ENCODE measurements around the gene NSMCE1. TPM values are rescaled to one million over a fixed set of nuclear protein-coding genes. Genes with fewer than 3 reads are reported as not detected.

NSMCE1 gene
- total RNA-seq, 1 donor from 2014 or later = 35.8 TPM

DNA sequence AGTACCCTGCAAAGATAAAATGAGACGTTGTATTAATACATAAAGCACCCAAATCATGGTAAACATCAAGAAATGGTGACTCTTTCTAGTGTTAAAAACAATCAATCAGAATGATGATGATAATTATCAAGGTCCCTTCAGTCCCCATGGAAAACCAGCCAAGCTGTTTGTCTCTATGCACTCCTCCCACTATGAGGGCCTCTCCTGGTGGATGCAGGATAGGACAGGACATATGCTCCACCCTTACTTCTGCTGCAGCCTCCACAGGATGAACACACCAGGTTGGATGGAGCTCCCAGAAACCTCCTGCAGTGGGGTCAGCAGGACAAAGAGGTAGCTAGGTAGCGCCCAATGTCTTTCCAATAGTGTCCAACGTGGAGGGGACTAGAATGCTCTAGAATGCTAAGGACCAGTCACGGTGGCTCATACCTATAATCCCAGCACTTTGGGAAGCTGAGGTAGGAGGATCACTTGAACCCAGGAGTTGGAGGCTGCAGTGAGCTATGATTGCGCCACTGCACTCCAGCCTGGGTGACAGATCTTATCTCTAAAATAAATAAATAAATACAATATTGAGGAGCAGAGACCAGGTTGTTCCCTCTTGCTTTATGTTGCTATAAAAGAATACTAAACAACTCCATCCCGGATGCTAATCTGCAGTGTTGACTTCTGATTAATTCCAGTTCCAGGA, 75.1 kb downstream of the NSMCE1 start:
- intact Hi-C loops (cut with DNase I) = no loop called here
- DNase-seq (ENCODE audit: missing footprints) (no peak), ATAC-seq (no peak)

GRCh38 chr16:27191352-27191924, 77.1 kb downstream of the NSMCE1 start:
- intact Hi-C loops (cut with DNase I) = no loop called here
- ATAC-seq (no peak), DNase-seq (ENCODE audit: missing footprints) (no peak)

- intact Hi-C loops (cut with DNase I) = no loop called here
- no peak for ATAC-seq
- DNase-seq (ENCODE audit: missing footprints) = no peak
Measured at GRCh38 chr16:27190316-27190871, 78.2 kb downstream of the NSMCE1 start.

- intact Hi-C loops (cut with DNase I) = no loop called here
- ATAC-seq (no peak), DNase-seq (ENCODE audit: missing footprints) (no peak)
Measured at GRCh38 chr16:27189335-27189972, 79.1 kb downstream of the NSMCE1 start.

DNA sequence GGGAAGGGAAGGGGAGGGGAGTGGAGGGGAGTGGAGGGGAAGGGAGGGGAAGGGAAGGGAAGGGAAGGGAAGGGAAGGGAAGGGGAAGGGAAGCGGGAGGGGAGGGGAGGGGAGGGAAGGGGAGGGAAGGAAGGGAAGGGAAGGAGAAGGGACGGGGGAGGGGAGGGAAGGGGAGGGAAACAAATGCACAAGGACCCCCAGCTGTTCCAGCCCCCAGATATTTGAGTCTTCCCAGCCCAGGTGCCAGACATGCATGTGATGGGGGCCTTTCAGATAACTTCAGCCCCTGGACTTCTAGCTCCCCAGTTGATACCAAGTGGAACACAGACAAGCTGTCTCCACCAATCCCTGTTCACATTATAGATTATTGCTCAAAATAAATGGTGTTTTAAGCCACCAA, 79.9 kb downstream of the NSMCE1 start:
- intact Hi-C loops (cut with DNase I) = no loop called here
- ATAC-seq = no peak
- DNase-seq (ENCODE audit: missing footprints) = no peak

DNA sequence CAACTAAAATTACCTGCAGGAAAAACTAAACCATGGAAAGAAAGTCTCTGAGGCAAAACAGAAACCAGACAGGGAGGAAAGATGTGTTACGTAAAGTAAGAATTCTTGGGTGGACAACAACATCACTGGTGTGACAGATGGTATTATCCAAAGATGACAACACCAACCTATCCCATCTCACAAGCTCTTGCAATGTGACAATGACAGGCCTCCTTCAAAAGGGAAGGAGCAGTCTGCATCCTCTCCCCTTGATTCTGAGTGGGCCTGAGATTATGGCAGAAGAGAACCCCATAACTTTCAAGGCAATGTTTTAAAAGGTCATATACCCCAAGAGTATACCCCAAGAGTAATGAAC, 82.8 kb downstream of the NSMCE1 start:
- intact Hi-C loops (cut with DNase I) = no loop called here
- no peak for ATAC-seq
- no peak for DNase-seq (ENCODE audit: missing footprints)

DNA sequence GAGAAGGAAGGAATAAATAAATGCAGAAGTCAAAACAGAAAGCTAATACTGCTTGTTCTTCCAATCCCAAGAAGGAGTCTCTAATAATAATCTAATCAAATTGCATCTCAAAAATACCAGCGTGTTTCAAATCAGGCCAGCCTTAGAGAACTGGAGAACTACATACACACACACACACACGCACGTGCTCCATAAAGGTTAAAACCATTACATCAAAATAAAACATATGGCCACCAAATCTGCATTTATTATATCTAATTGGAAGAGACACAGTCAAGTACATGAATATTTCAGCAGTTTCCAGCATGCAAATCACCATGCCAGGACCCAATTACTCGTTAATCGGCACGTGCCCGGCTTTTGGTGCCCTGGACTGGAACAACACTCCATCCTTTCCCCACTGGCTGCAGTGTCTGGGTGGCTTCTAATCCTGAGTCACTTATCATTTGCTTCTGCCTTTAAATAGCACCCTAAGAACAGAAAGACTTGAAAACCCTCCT, 85.6 kb downstream of the NSMCE1 start:
- intact Hi-C loops (cut with DNase I) = no loop called here
- ATAC-seq (no peak), DNase-seq (ENCODE audit: missing footprints) (no peak)

- DNase-seq (ENCODE audit: missing footprints) = no peak
- ATAC-seq = no peak
- intact Hi-C loops (cut with DNase I) = loop anchor here (2.0 kb wide), 1 partner anchor 188 kb away; no protein-coding TSS in a partner anchor
Measured at GRCh38 chr16:27181019-27181790, 87.4 kb downstream of the NSMCE1 start.

- intact Hi-C loops (cut with DNase I) = loop anchor here (2.0 kb wide), 2 partner anchors 189 to 277 kb away; no protein-coding TSS in a partner anchor
- ATAC-seq (peak; percentile 97), DNase-seq (ENCODE audit: missing footprints) (peak; percentile 93)
Measured at GRCh38 chr16:27179500-27180072, 89.0 kb downstream of the NSMCE1 start.

DNA sequence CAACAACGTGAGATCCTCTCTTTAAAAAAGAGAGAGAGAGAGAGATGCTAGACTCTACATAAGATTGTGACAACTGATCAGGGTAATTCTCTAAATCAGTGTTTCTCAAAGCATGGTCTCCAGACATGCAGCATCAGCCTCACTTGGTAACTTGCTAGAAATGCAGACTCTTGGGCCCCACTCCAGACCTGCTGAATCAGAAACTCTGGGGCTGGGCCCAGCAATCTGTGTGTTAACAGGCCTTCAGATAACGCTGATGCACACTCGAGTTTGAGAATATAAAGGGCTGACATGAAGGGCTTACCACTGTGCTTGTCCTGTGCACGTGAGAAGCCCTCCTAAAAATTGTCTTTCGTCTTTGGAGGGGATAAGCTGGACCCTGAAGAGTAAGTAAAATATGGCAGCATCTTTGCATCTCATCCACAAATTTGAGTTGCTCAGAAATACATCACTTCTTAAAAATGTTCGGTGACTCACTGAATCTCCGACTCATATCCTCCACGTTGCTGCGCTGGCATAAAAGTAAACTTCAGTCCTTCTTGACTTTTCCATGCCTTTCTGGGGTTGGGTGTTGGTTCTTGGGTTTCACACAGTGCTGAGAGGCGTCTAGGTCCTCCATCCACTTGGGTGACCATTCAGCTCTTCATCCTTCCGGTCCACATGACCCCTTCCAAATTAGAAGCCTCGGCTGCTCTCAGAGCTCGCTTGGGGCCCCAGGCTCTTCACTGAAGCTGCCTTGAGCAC, 91.4 kb downstream of the NSMCE1 start:
- DNase-seq (ENCODE audit: missing footprints) (no peak), ATAC-seq (no peak)
- intact Hi-C loops (cut with DNase I) = no loop called here

- DNase-seq (ENCODE audit: missing footprints) (no peak), ATAC-seq (no peak)
- intact Hi-C loops (cut with DNase I) = no loop called here
Measured at GRCh38 chr16:27175888-27176287, 92.7 kb downstream of the NSMCE1 start.

Other genes starting within 250 kb of the NSMCE1 start
- not detected for gene C16orf82, start 201.8 kb downstream of the NSMCE1 start, total RNA-seq
- 3.5 TPM for gene KDM8, start 65.2 kb downstream of the NSMCE1 start, total RNA-seq
- 11.1 TPM for gene IL4R, start 45.2 kb upstream of the NSMCE1 start, total RNA-seq
- gene IL21R, start 133.4 kb upstream of the NSMCE1 start, total RNA-seq = 0.14 TPM

Measured in Right ventricle myocardium inferior (tissue), 1 donor.